Motor neuron (in vitro differentiated cells): ENCODE measurements around the gene ZNF281. TPM values are rescaled to one million over a fixed set of nuclear protein-coding genes. Genes with fewer than 3 reads are reported as not detected.
A peak's percentile ranks its signal among the peaks of the same experiment; 100 is the strongest.

Experiments
- ATAC-seq, 8 experiments: fragments of 200-7000 bp; cut with Tn5 transposase; replicated peaks in 6 of 8; 2 replicates each; pipeline ENCODE4 v1.8.0; 2021; ENCODE audit warnings: mild to moderate bottlenecking in 8 of 8, moderate library complexity in 8 of 8
- H3K27ac ChIP-seq, 2 donors: fragments of 250-450 bp; sonication (Bioruptor Pico); 2 replicates each; pipeline ENCODE4 v1.9.0; 2021; ENCODE audit warnings: antibody characterized with exemption in 2 of 2, mild to moderate bottlenecking in 2 of 2, moderate library complexity in 1 of 2
- H3K4me1 ChIP-seq, 2 donors: fragments of 250-450 bp; sonication (Bioruptor Pico); replicated peaks in 1 of 2; 2 replicates each; pipeline ENCODE4 v1.6.1; 2021; ENCODE audit warnings: antibody characterized with exemption in 2 of 2, mild to moderate bottlenecking in 2 of 2, moderate library complexity in 1 of 2
- H3K4me3 ChIP-seq, 5 donors: fragments of 250-450 bp; sonication (Bioruptor Pico); 2 replicates each; pipeline ENCODE4 v1.9.0; 2021; ENCODE audit warnings: antibody characterized with exemption in 5 of 5, mild to moderate bottlenecking in 5 of 5, moderate library complexity in 4 of 5
- WGBS, 10 experiments: fragments of 450-650 bp; shearing (Covaris generic); methylation state at CpG; one replicate each; pipeline ENCODE4 v1.0.0; 2022; 5-methylcytosine and 5-hydroxymethylcytosine counted together
- in situ Hi-C, 9 experiments: fragments of 400-800 bp; cut with MboI; loops; one replicate each; pipeline ENCODE4 v1.15.0; 2021; ENCODE audit warnings: low sequenced_read_pairs in 9 of 9, low pct_unique_long_range_greater_than_20kb in 2 of 9; ENCODE audit not compliant: unreplicated experiment in 9 of 9
- total RNA-seq, 8 experiments: library from RNA; unstranded; fragments of 300-600 nt; gene quantifications; 2 replicates each; pipeline versions ENCODE4 v1.2.3 to v1.2.4, GENCODE V29; 2022

The ZNF281 gene
- total RNA-seq, 8 experiments from 2014 or later = 7.4 to 44.8 (median 23.8) TPM

DNA sequence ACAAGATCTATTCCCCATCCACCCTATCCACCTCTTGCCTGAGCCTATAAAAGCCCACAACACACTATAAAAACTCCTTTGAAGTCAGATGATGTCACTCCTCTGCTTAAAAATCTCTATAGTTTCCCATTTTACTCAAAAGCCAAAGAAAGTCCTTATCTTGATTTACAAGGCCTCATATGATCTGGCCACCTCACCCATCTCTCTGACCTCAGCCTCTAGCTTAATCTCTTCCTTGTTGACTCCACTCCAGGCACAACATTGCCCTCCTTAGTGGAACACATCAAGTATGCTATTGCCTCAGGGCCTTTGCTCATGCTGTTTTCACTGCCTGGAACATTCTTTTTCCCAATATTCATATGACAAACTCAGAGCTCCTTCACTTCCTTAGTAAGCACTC is 33.3 kb downstream of the ZNF281 start:
- ATAC-seq = peak in 2 of 8 experiments; percentile 60 to 69
- Histone ChIP-seq H3K4me3 (no peak overlapping the region), H3K27ac (no peak overlapping the region), H3K4me1 (peaks cover 11 to 27% of the 10 kb centered on the region in 2 donors)
- in situ Hi-C loops = no loop called here

DNA sequence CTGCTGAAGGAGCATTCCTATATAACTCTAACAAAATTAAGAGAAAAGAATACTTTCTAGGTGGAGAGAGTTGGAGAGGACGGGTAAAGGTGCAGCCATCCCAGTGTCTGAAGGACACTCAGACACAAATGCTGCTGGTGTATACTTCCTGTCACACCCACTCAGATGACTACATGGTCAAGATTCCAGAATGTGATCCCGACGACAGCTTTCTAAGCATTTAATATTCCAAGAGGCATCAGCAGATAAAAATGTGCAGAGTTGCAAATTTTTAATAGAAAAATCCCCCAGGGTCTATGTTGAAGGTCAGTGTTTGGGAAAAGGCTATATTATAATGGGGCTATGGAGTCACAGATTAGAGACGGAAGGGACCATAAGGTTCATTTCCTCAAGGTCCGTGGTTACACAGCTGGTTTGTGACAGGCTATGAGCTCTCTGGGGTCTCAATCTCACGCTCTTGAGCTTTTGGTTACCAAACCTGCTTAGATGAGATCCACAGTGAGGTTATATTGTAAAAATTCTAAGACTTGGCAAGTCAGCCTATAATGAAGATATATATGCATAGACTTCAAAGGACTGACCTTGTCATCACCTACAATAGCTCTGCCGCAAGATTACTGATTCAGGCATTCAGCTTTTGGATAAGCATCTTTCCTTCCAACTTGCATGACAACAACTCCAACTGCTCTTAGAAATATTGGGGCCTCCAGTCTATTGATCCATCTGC is 35.1 kb downstream of the ZNF281 start:
- ATAC-seq = peak in 3 of 8 experiments; percentile 36 to 70 (median 50)
- in situ Hi-C loops = no loop called here
- no peak overlapping the region for H3K4me3 ChIP-seq
- 0 to 79% (median 44%) methylated on average over 1 to 7 of the region's 7 CpGs for WGBS, 10 experiments
- H3K27ac ChIP-seq = no peak overlapping the region
- H3K4me1 ChIP-seq = peaks cover 11 to 21% of the 10 kb centered on the region in 2 donors

DNA sequence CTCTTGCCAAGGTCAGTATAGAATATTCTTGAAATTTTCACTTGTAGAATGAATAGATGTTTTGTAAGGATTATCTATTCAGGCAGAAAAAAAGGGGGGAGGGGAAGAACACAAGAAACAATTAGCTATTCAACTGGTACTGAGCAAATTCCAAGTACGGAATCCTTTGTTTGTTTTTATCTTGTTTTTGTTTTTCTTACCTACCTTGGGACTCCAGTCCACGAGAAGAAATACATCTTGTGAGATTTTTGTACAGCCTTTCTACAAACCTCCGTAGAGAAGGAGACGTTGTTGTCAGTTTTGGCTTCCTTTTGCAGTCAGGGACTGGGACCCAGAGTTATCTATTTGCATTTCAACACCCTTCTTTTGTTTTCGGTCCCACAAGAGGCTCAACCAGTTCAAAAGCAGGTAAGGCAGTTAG is 36.0 kb downstream of the ZNF281 start:
- ATAC-seq = no peak
- H3K27ac ChIP-seq = no peak overlapping the region
- H3K4me3 ChIP-seq = no peak overlapping the region
- 11 to 75% (median 17%) methylated on average over 1 to 5 of the region's 5 CpGs for WGBS, 10 experiments
- in situ Hi-C loops = no loop called here
- H3K4me1 ChIP-seq = peaks cover 11 to 21% of the 10 kb centered on the region in 2 donors

DNA sequence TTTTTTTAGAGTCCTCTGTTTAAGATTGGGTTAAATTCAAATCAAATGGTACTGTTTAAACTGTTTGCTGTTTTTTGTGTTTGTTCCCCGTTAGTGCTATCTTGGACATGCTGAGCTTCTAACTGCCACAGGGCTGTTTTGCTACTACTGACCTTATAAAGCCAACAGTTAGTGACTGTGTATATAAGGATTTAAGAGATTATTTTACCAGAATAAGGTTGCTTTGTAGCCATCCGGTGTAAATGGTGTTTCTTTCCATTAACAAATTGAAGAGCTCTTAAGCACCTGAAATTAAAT is 37.0 kb downstream of the ZNF281 start:
- in situ Hi-C loops = no loop called here
- ATAC-seq = no peak
- Histone ChIP-seq H3K4me1 (peaks cover 11 to 21% of the 10 kb centered on the region in 2 donors), H3K4me3 (no peak overlapping the region), H3K27ac (no peak overlapping the region)
- 17 to 88% (median 78%) methylated on average over 1 to 2 of the region's 2 CpGs for WGBS, 10 experiments

DNA sequence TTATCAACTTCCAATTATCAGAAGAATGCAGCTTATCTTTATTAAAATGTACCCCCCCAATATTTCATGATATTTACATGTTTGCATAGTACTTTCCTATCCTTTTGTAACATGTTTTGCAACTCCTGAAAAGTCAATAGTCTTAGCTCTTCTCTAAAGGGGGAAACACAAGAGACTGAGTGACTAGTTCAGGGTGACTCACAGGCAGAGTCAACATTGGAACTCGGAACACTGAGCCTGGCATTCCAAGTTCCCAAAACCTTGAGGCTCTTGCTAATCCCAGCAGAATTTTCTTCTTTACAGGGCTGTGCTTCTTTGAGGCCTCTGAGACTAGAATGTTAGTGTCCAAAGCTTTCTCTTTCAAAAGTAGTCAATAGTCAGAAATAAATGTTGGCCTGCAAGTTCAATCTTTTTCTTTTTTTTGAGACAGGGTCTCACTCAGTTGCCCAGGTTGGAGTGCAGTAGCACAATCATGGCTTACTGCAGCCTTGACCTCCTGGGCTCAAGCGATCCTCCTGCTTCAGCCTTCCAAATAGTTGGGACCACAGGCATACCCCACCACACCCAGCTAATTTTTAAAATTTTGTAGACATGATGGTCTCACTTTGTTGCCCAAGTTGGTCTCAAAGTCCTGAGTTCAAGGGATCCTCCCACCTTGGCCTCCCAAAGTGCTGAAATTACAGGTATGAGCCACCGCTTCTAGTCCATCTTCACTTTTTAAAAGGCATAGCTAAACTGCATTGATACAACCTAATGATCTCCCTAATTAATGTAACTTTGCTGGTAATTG is 37.5 kb downstream of the ZNF281 start:
- Histone ChIP-seq H3K4me3 (no peak overlapping the region), H3K4me1 (peaks cover 11 to 21% of the 10 kb centered on the region in 2 donors), H3K27ac (no peak overlapping the region)
- WGBS, 10 experiments = 0 to 100% (median 86%) methylated on average over 1 to 3 of the region's 3 CpGs; no CpG with 5 or more reads in 3 of the 10 experiments
- peak in 3 of 8 experiments; percentile 32 to 81 (median 36) for ATAC-seq
- in situ Hi-C loops = no loop called here

DNA sequence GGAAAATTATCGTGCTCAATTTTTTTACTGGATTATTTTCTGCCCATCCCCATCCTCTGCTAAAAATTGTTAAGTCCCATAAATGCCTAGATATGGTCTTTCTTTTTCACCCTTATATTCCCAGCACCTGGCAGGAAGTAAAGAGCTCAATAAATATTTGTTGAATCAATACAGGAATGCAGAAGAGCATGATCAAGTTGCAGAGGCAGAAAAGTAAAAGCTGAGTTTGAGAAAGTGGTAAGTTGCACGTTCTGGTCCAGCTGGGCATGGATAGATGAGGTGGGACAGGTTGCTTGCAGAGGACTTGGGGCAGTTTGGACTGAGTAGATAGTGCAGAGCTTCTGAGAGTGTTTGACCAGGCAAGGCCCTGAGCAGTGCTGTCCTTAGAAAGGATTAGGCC is 40.1 kb downstream of the ZNF281 start:
- no peak overlapping the region for H3K27ac ChIP-seq
- no peak overlapping the region for H3K4me3 ChIP-seq
- 20 to 96% (median 81%) methylated on average over 1 to 2 of the region's 2 CpGs; no CpG with 5 or more reads in 2 of the 10 experiments for WGBS, 10 experiments
- peaks cover 15 to 20% of the 10 kb centered on the region in 2 donors for H3K4me1 ChIP-seq
- ATAC-seq = no peak
- in situ Hi-C loops = no loop called here

DNA sequence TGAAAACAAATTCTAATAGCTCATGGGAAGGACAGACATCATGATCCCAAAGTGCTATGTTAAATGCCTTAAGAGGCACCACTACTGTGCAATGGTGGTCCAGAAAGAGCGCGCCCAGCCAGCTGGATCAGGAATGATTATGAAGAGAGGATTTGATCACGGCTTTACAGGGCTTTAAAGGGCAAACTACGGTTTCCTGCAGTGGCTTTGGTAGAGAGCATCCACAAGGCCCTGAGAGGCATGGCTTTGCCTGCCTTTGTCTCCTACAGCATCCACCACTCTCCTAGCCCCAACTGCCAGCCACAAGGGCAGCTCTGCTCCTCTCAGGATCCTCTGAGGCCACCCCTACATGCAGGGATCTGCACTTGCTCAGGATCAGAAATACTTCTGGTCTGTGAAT is 40.7 kb downstream of the ZNF281 start:
- in situ Hi-C loops = no loop called here
- WGBS, 10 experiments = 77 to 100% (median 94%) methylated on average over 2 to 4 of the region's 4 CpGs; no CpG with 5 or more reads in 3 of the 10 experiments

DNA sequence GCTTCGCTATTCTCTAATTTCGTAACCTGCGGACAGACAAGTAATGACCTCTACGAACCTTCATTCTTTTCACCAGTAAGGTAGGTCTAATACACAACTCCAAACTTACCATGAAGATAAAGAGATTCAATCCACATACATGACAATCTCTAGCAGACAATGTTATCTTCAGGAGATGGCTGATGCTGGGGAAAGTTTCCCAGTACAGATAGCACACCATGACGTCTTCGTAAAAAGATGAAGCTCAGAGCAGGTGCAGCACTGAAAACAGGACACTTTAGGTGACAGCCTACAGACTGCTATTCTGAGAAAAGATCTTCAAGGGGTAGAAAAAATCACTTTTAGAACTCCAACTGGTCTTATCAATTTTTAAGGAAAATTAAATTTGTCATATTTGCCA is 41.3 kb downstream of the ZNF281 start:
- WGBS, 10 experiments = 78 to 100% (median 95%) methylated on average over 2 to 6 of the region's 6 CpGs; no CpG with 5 or more reads in 1 of the 10 experiments
- Histone ChIP-seq H3K4me1 (peaks cover 16 to 17% of the 10 kb centered on the region in 2 donors), H3K4me3 (no peak overlapping the region), H3K27ac (no peak overlapping the region)
- ATAC-seq = no peak
- in situ Hi-C loops = no loop called here

More for the DNA sequence above, 40.7 kb downstream of the ZNF281 start:
- Histone ChIP-seq H3K4me3 (no peak overlapping the region), H3K4me1 (peaks cover 20% of the 10 kb centered on the region in 2 donors), H3K27ac (no peak overlapping the region)
- ATAC-seq = no peak

DNA sequence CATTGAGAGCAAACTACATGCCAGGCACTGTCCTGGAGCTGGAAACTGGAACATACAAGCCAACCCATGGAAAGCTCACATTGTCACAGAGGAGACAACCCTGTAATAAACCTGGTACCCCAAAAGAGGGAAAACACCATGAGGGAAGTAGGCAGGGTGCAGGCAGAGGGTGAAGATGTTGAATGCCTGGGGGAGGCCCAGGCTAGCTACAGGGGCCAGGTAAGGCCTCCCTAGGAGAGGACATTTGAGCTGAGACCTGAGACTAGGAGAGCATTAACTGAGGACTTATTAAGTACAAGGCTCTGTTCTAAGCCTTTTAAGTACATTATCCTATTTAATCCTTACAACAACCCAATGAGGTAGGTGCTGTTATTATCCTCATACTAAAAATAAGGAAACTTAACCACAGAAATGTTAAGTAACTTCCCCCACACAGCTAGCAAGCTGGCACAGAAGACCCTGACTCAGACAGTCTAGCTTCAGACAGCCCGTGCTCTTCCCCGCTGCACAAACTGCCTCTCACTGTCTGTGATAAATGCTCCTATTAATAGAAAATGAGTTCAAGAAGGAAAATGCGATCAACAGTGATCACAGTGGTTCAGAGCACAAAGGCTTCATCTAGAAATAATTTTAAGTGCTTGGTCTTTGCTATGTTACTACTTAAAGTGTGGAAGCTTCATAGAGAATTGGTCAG is 41.8 kb downstream of the ZNF281 start:
- WGBS, 10 experiments = 0 to 100% (median 79%) methylated on average over 1 to 3 of the region's 3 CpGs; no CpG with 5 or more reads in 1 of the 10 experiments
- Histone ChIP-seq H3K4me1 (peaks cover 11 to 13% of the 10 kb centered on the region in 2 donors), H3K27ac (no peak overlapping the region), H3K4me3 (no peak overlapping the region)
- peak in 3 of 8 experiments; percentile 39 to 77 (median 49) for ATAC-seq
- in situ Hi-C loops = no loop called here

DNA sequence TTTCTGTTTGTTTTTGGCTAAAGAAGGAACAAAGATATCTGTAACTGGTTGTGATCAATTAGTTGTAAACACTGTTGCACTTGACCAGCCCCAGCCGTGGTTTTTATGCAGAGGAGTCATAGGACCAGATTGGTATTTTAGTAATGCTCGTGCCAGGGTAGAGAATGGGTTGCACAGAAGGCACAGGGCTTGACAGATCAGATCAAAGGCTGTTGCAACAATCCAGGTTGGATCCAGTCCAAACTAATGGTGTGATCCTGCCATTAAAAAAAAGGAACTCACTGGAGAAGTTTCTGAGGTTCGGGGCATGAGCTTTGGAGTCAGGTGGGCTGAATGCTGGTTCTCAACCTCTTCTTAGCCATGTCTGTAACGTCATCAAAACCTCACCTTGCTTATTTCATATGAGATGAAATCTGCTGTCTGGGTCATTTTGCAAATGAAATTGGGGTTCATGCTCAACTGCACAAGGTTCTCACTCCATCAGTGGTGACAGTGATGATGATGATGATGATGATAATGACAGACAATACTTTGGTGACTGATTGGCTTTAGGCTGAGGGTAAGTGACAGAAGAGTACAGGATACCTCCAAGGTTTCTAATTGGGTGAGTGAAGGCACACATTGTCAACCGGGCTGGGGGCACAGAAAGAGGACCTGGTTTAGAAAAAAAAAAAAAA is 43.1 kb downstream of the ZNF281 start:
- no peak overlapping the region for H3K4me3 ChIP-seq
- H3K4me1 ChIP-seq = peaks cover 11 to 13% of the 10 kb centered on the region in 2 donors
- no peak for ATAC-seq
- no peak overlapping the region for H3K27ac ChIP-seq
- in situ Hi-C loops = no loop called here
- 65 to 100% (median 86%) methylated on average over 1 to 5 of the region's 5 CpGs; no CpG with 5 or more reads in 1 of the 10 experiments for WGBS, 10 experiments

DNA sequence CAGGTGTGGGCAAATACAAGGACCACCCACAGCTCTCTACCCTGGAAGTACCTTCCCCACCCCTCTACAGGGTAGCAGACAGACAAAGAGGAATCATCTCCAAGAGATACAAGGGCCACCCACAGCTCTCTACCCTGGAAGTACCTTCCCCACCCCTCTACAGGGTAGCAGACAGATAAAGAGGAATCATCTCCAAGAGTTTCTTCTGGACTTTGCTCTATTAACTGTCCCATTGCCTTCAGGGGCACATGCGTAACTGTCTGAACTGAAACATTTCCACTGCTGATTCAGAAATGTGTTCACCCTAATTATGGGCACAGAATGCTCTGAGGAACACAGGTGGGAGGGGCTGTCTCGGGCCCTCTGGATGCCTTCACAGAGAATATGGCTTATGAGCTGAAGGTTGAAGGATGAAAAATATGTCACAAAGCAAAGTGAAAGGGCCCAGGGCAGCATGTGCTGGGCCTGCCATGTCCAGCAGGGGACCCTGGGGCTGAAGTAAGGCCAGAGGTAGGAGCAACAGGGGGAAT is 43.9 kb downstream of the ZNF281 start:
- peak in 1 of 8 experiments; percentile 25 for ATAC-seq
- Histone ChIP-seq H3K4me3 (no peak overlapping the region), H3K27ac (no peak overlapping the region), H3K4me1 (peaks cover 11 to 13% of the 10 kb centered on the region in 2 donors)
- in situ Hi-C loops = no loop called here
- WGBS, 10 experiments = 33 to 100% (median 100%) methylated on average over 1 to 2 of the region's 2 CpGs; no CpG with 5 or more reads in 5 of the 10 experiments

DNA sequence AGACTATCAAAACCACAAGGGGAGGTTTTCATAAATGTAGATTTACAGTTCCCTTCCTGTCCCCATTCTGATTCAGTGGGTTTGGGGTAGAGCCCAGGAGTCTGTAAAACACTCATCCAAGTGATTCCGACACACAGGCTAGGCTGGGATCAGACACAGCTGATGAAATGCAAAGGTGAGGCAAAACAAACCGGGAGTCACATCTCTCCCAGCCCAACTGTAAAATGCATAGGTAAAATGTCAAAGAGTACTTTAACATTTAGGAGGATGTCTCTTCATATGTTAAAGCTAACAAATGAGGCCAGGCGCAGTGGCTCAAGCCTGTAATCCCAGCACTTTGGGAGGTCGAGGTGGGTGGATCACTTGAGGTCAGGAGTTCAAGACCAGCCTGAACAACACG is 45.0 kb downstream of the ZNF281 start:
- Histone ChIP-seq H3K4me1 (peaks cover 11 to 13% of the 10 kb centered on the region in 2 donors), H3K27ac (no peak overlapping the region), H3K4me3 (no peak overlapping the region)
- 29 to 65% (median 43%) methylated on average over 1 to 5 of the region's 5 CpGs; no CpG with 5 or more reads in 2 of the 10 experiments for WGBS, 10 experiments
- in situ Hi-C loops = no loop called here
- ATAC-seq = peak in 2 of 8 experiments; percentile 34 to 40
